Measurements from ENCODE around the gene SPP2. TPM values are rescaled to one million over a fixed set of nuclear protein-coding genes. Genes with fewer than 3 reads are reported as not detected.
A peak's percentile ranks its signal among the peaks of the same experiment; 100 is the strongest.

The SPP2 gene
- total and polyA plus RNA-seq, 2 donors (not counting 1 experiment from before 2014, with no cell fraction given) = not detected

- H3K4me3 ChIP-seq (replicated peaks in 1 of 4; ENCODE audit: control extremely low read depth in 1 of 4, insufficient read depth in 1 of 4, low read depth in 3 of 4, low read length in 4 of 4) = no peak overlapping the region
- no peak overlapping the region for H2AFZ ChIP-seq (ENCODE audit: low read length)
- no peaks in the 10 kb centered on the region for H3K27me3 ChIP-seq (ENCODE audit: control insufficient read depth, insufficient read depth, low read length)
- no peak for DNase-seq (ENCODE audit: low read depth in 2 of 2)
- no peaks in the 10 kb centered on the region for H3K79me2 ChIP-seq (ENCODE audit: control insufficient read depth, insufficient read depth, low read length)
- H3K9me3 ChIP-seq (ENCODE audit: control insufficient read depth, insufficient read depth, low read depth, low read length) = no peaks in the 10 kb centered on the region
- H3K9ac ChIP-seq (ENCODE audit: insufficient read depth, low read length) = no peak overlapping the region
- H3K4me1 ChIP-seq (ENCODE audit: control insufficient read depth, extremely low read depth, insufficient read depth, low read length) = no peaks in the 10 kb centered on the region
- H3K4me2 ChIP-seq (ENCODE audit: extremely low read depth, insufficient read depth, low read length) = no peak overlapping the region
- H3K27ac ChIP-seq (ENCODE audit: insufficient read depth, low read length) = no peak overlapping the region
- H3K36me3 ChIP-seq (ENCODE audit: control insufficient read depth, insufficient read depth, low read length) = no peaks in the 10 kb centered on the region
- H4K20me1 ChIP-seq (ENCODE audit: control insufficient read depth, extremely low read depth, insufficient read depth, low read length) = no peaks in the 10 kb centered on the region
- no peak for TF ChIP-seq CTCF (conservative IDR thresholded peaks at IDR 0.05 in 1 of 2, IDR thresholded peaks at IDR 0.05 in 1 of 2; ENCODE audit: low read depth in 1 of 2, low read length in 2 of 2)
- TF ChIP-seq EZH2 (IDR thresholded peaks at IDR 0.05; ENCODE audit: low read length, missing control alignments) = no peak
Observed at GRCh38 chr2:234102112-234102511, 51.6 kb downstream of the SPP2 start.

- Histone ChIP-seq H2AFZ (ENCODE audit: low read length) (no peak overlapping the region), H3K9me3 (ENCODE audit: control insufficient read depth, insufficient read depth, low read depth, low read length) (no peaks in the 10 kb centered on the region), H3K4me2 (ENCODE audit: extremely low read depth, insufficient read depth, low read length) (no peak overlapping the region), H4K20me1 (ENCODE audit: control insufficient read depth, extremely low read depth, insufficient read depth, low read length) (no peaks in the 10 kb centered on the region), H3K79me2 (ENCODE audit: control insufficient read depth, insufficient read depth, low read length) (no peaks in the 10 kb centered on the region), H3K4me3 (replicated peaks in 1 of 4; ENCODE audit: control extremely low read depth in 1 of 4, insufficient read depth in 1 of 4, low read depth in 3 of 4, low read length in 4 of 4) (no peak overlapping the region), H3K27ac (ENCODE audit: insufficient read depth, low read length) (no peak overlapping the region), H3K27me3 (ENCODE audit: control insufficient read depth, insufficient read depth, low read length) (no peaks in the 10 kb centered on the region), H3K9ac (ENCODE audit: insufficient read depth, low read length) (no peak overlapping the region), H3K36me3 (ENCODE audit: control insufficient read depth, insufficient read depth, low read length) (no peaks in the 10 kb centered on the region), H3K4me1 (ENCODE audit: control insufficient read depth, extremely low read depth, insufficient read depth, low read length) (no peaks in the 10 kb centered on the region)
- peak in 1 of 2 donors; percentile 44 for DNase-seq (ENCODE audit: low read depth in 2 of 2)
- no peak for TF ChIP-seq CTCF (conservative IDR thresholded peaks at IDR 0.05 in 1 of 2, IDR thresholded peaks at IDR 0.05 in 1 of 2; ENCODE audit: low read depth in 1 of 2, low read length in 2 of 2)
- TF ChIP-seq EZH2 (IDR thresholded peaks at IDR 0.05; ENCODE audit: low read length, missing control alignments) = no peak
Observed at GRCh38 chr2:234107861-234108260, 57.4 kb downstream of the SPP2 start.

- no peak for DNase-seq (ENCODE audit: low read depth in 2 of 2)
- Histone ChIP-seq H3K4me1 (ENCODE audit: control insufficient read depth, extremely low read depth, insufficient read depth, low read length) (no peaks in the 10 kb centered on the region), H3K79me2 (ENCODE audit: control insufficient read depth, insufficient read depth, low read length) (no peaks in the 10 kb centered on the region), H3K4me3 (replicated peaks in 1 of 4; ENCODE audit: control extremely low read depth in 1 of 4, insufficient read depth in 1 of 4, low read depth in 3 of 4, low read length in 4 of 4) (no peak overlapping the region), H2AFZ (ENCODE audit: low read length) (no peak overlapping the region), H4K20me1 (ENCODE audit: control insufficient read depth, extremely low read depth, insufficient read depth, low read length) (no peaks in the 10 kb centered on the region), H3K27me3 (ENCODE audit: control insufficient read depth, insufficient read depth, low read length) (no peaks in the 10 kb centered on the region), H3K9me3 (ENCODE audit: control insufficient read depth, insufficient read depth, low read depth, low read length) (no peaks in the 10 kb centered on the region), H3K4me2 (ENCODE audit: extremely low read depth, insufficient read depth, low read length) (no peak overlapping the region), H3K9ac (ENCODE audit: insufficient read depth, low read length) (no peak overlapping the region), H3K36me3 (ENCODE audit: control insufficient read depth, insufficient read depth, low read length) (no peaks in the 10 kb centered on the region), H3K27ac (ENCODE audit: insufficient read depth, low read length) (no peak overlapping the region)
- TF ChIP-seq EZH2 (IDR thresholded peaks at IDR 0.05; ENCODE audit: low read length, missing control alignments) (no peak), CTCF (conservative IDR thresholded peaks at IDR 0.05 in 1 of 2, IDR thresholded peaks at IDR 0.05 in 1 of 2; ENCODE audit: low read depth in 1 of 2, low read length in 2 of 2) (no peak)
Observed at GRCh38 chr2:234109321-234109720, 58.8 kb downstream of the SPP2 start.

All from fibroblast of lung (primary cell).